DMS 273 (cell line): Measurements from ENCODE around the gene VDR.
"Not testable (repeated sequence)": the region's sequence is repeated elsewhere in the genome, so short reads cannot be mapped to it uniquely, and the experiment has no call there.

Experiments used
- DNase-seq: peaks from one replicate; lab custom pipeline; 2025; ENCODE audit not compliant: unreplicated experiment; lab: John Stamatoyannopoulos, UW

VDR gene

DNA sequence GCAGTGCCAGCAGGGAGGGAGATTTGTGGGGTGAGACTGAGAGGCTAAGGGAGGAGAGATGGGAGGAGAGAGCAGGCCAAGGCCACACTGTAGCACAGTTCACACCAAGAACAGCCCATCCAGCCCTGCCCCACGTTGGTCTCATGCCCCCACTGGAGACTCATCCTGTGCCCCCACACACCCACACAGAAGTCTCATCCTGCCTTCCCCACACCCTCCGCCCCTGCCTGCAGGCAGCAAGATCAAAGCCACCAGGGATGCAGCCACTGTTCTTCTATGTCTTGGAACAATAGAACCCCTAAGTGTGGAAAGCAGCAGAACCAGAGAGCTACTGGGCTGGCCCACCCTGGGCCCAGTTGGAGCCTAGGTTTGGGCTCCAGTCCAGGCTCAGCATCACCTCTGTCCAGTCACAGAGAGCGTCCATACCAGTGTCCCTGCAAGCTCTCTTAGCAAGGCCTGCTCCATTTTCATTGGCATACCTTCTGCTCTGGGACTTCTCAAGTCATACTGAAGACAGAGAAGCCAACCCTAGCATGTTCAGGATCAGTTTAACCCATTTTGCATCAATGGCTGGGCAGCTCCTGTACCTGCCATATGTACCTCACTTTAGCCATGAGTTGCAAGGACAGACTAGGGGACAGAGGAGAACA is 53.4 kb downstream of the VDR start:
- DNase-seq, result no peak

DNA sequence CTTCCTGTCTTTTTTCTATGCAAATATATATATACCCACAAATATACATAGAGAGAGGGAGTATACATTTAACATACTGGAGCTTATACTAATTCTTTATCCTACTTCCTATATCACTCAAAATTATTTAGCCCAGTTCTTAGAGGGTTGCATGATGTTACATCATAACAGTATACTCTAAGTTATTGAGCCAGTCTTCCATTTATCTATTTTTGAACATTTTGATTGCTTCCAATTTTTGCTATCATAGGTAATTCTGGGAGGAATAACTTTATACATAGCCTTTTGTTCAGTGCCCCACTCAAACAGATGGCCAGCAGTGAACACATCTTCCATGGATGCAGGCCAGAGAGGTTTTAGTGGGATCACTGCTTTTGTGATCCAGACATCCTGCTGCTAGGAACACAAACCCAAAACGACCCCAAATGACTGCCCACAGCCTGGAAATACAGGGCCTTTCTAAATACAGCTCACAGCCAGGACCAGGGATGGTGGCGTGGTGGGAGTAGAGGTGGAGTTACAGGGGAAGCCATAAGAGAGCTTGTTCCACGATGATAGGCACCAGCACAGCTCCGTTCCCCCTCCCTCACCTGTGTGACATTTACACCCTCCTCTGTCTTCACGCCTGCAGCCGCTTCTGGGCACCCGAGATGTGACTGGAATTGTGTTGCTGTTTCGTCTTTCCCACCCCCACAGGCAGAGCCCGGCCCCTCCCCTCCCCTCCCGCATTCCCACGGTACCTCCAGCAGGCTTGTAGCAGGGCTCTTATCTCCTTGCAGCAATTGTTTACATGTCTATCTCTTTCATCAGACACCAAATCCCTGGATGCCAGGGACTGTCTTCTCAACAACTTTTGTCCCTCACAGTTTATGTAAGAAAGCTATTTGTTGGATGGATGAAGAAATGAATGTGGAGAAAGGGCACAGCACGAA is 54.4 kb downstream of the VDR start:
- DNase-seq, result no peak

DNA sequence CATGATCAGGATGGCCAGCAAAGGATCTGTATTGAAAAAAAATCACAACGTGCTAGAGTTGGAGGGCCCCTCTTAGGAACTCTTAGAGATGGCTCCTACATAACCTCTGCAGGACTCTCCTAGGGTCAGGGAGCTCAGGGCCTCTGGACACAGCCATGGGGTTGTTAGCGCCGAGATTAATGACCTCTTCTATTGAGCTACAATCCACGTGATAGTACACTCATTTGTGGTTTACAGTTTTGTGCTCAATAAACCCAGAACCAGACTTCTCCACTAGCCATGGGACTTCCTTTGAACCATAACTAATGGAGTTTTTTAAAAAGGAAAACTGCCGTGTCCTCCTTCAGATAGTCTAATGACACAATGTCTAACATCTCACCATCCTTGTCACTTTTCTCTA is 55.5 kb downstream of the VDR start:
- DNase-seq, result no peak

DNA sequence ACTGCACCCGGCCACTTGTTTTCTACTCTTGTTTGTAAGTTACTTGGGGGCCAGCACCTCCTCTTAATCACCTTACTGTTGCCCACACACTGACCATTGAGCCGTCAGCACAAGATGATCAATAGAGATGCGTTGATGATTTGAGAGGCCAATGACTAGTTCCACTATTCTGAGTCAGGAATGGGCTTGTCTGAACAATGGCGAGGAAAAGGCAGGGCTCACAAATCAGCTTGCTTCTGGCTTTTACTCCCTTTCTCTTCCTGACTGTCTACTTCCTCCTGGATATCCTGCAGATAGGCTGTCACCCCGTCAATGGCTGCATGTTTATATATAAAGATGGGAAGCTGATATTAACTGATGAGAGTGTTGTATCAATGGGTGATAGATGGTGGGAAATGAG is 55.9 kb downstream of the VDR start:
- DNase-seq, result no peak

DNA sequence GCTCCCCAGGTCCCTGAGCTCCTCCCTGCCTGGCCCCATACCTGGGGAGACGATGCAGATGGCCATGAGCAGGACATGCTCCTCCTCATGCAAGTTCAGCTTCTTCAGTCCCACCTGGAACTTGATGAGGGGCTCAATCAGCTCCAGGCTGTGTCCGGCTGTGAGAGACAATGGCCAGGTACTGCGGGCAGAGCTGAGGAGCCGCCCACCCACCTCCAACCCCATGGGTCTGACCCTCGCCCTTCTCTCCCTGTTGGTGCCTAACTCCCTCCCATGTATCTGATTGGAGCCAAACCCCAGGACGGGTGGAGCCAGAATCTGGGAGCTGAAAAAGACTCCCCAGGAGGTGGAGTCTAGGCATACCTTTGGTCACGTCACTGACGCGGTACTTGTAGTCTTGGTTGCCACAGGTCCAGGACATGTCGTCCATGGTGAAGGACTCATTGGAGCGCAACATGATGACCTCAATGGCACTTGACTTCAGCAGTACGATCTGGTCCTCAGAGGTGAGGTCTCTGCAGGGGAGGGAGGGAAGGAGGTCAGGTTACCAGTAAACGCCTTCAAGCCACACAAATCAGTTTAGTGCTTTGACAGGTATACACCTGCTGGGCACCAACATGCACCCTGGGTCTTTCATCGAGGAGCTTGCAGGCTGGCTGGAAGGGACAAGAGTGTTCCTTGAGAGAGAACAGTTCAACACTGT is 58.3 kb downstream of the VDR start:
- DNase-seq, result no peak

DNA sequence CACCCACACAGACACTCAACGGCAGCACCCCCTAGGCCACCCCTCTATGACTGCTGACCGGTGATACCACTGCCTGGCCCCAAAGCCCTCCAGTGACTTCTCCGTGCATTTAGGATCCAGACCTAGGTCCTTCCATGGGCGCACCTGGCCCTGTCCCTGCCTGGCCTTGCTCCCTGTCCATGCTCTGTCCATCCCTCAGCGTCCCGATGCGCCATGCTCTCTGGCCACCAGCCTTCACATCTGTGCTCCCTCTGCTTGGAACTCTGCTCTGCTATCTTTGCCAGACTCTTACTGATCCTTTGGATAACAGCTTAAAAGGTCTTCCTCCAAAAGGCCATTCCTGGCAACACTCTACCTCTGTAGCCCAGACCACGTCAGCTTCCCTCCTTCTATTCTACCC is 59.7 kb downstream of the VDR start:
- no peak for DNase-seq

DNA sequence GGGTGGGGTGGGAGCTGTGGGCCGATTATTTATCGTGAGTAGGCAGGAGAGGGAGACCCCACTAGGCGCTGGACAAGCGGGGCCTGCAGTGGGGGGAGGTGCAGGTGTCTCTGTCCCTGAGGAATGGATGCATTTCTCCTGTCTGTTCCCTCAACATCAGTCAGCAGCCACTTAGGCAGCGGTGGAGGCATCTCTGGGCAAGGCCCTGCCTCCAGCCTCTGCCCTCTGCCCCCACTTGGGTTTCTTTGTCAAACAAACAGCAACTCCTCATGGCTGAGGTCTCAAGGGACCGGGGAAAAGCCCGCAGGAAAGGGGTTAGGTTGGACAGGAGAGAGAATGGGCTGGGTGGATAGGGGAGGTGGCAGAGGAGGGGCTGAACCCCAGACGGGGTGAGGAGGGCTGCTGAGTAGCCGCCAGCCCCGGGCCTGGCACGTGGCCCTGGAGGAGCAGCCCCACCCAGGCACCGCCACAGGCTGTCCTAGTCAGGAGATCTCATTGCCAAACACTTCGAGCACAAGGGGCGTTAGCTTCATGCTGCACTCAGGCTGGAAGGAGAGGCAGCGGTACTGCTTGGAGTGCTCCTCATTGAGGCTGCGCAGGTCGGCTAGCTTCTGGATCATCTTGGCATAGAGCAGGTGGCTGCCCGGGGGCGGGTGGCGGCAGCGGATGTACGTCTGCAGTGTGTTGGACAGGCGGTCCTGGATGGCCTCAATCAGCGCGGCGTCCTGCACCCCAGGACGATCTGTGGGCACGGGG is 60.4 kb downstream of the VDR start:
- no peak for DNase-seq

DNA sequence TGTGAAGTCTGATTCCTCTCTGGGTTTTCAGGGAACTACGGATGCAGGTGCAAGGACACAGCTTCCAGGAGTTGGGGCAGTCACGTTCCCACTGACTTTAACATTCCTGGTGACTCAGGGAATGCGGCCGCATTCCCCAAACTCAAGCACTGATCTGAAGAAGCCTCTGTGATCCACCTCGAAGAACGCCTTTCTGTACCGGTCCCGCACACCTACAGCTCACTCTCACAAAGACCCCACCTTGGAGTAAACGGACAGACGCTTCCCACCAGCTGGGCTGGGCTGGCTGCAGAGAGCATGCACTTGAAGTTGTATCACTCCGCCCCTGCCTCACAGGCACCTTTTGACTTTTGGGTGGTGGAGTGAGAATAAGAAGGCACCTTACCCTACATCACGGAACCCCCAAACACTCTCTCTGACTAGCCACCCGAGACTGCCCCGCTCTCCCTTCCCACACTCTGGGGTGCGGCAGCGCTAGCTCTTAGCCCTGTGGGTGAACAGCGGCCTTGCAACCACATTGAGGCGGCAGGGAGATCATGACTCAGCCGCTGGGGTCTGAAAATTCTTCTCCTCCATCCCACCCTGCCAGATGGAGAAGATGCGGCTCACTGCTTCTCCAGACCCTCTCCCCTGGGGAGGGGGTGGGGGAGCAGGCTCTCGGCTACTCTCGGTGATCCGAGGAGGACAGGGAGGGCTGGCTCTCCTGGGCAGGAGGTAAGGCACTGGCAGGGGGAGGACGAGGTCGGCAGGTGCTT is 61.4 kb downstream of the VDR start:
- DNase-seq, result no peak

DNA sequence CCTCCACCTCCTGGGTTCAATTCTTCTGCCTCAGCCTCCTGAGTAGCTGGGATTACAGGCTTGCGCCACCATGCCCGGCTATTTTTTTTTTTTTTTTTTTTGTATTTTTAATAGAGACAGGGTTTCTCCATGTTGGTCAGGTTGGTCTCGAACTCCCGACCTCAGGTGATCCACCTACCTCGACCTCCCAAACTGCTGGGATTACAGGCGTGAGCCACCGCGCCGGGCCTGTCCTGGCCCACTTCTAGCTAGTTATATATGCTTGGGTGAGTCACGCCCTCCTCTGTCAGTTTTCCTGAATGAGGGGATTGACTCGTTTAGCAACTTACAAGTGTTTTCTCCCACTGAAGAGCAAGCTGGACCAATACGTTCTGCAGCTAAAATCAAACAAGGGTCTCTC is 62.3 kb downstream of the VDR start:
- not testable (repeated sequence) for DNase-seq

DNA sequence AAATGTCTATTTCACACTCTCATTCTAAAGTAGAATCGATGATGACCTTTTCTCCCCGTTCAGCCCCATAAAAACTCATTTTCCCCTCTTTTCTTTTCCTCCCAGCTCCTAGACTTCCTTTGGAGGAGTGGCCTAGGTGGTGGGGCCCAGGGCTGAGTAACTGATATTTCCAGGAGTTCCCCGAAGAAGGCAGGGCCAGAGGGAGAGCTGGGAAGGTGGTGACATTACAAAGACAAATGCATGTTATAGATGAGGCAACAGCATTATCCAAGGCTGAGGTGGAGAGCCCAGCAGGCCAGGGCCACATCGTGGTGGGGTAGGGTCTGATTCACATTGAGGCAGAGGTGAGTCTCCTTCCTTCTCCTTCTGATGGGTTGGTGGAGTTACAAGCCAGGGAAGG is 62.9 kb downstream of the VDR start:
- no peak for DNase-seq

DNA sequence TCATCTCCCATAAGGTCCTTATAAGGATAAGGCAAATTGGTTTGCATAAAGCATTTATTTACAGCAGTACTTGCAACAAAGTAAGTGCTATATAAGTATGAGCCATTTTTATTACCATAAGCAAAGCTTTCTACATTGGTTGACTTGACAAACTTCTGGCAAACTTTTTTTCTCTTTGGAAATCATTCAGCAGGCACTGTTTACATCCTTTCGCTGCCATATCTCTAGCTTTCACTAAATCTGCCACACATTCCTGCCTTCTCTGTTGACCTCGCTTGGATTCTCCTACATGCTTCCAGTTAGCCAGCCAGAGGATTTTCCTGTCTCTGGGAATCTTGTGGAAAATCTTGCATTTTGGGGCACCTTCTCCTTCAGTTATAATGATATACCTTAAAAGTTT is 63.3 kb downstream of the VDR start:
- no peak for DNase-seq

DNA sequence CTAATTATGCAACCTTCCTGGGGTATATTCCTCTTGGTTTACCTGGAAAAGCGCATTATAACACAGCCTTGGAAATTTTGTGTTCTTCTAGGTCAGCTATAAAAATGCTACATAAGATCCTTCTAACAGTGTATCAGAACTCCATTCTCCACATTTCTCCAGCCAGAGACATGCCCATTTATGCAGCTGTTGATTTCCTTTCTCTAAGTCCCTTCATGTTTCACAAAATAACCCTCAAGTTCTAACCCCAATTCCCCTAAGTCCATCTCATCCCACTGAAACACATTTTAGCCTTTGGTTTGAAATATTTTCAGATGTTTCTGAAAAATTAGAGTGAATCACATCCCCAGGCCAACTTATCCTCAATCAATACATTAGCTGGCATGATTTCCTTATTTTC is 64.2 kb downstream of the VDR start:
- no peak for DNase-seq

DNA sequence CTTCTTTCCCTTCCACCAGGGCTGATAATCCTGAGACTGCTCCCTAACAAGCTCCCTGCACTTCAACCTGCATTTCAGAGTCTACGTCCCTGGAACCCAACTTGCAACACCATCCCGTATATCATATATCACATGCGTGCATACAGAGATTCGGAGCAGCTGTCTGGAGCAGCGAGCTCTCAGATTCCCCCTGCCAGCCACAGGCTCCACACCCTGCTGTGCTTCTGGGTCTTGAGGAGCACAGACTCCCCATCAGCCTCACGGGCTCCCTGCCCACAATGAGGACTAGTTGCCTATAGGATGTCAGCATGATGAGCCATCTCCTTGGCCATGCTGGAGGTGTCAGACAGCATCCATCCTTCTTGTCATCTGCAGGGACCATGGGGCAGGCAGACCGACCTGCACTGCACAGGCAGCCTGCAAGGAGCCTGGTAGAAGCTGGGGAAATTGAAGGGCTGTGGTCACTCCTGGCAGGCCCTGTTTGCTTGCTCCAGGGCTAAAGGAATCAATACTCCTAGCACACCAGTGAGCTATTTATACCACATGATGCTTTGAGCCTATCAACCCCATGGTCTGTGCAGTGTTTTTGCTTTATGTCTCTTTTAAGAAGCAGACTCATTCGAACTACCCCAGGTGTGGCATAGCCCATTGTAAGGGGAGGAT is 65.4 kb downstream of the VDR start:
- DNase-seq, result no peak

DNA sequence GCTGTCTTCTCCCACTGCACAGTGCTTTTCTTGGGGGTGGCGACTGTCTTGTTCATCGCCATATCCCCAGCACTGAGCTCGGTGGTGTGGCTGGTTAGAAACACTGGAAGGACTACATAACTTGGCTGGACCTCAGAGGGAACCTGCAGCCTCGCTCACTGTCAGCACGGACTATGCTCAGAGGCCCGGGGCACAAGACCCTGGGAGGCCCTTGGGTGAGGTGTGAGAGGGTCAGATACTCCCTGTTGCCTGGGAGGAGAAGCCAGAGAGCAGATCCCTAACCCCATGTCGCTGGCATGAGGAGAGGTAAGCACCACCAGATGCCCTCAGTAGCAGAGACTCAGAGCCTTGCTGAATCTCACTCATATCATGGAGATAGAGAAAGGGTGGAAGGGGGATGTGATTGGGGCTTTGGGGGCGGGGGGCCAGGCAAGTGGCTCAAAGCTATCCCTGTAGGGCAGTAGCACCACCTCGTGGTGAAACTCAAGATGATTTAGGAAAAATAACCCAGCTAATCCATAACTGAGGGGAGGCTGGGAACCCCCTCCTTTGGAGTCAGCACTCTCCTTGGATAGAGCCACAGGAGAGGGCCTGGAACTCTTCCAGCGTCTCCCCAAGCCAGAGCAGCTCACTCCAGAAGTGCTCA is 66.4 kb downstream of the VDR start:
- DNase-seq, result peak; percentile 60

DNA sequence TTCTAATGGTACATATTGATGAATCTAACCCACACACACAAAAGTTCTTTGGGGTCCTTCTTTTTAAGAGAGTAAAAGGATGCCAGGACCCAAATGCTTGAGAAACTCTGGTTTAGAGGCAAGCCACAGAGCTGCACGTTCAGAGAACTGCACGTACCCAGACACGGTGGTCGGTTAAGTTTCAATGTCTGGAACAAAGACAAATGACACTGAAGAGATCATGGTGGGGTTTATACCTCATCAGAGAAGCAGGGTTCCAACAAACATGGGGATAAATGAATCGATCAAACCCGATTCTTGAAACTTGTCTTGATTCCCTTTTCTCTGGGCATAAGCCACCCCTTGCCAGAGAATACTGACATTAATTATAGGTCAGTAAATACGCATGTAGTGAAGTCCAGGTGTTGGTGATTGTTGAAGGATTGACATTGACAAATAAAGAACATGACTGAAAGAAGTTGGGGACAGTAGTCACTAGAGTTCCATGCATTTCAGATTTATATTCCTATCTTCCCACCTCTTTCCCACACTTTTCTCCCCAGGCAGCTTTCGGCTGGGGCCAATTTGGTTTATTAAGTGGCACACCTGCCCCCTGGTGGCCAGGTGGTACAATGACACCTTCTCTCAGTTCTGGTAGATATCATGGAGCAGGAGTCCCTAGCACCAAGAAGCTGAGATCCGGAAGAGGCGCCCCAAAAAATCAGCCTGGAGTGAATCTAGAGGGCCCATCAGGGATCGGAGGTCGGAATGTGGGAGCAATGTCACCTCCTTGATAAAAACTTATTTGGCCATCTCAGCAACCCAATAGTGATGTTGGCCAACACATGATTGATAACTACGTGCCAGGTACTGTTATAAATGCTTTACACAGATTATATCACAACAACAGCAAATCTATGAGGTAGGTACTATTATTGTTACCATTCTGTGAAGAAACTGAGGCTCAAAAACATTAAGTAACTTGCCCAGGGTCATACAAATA is 67.3 kb downstream of the VDR start:
- peak; percentile 71 for DNase-seq

DNA sequence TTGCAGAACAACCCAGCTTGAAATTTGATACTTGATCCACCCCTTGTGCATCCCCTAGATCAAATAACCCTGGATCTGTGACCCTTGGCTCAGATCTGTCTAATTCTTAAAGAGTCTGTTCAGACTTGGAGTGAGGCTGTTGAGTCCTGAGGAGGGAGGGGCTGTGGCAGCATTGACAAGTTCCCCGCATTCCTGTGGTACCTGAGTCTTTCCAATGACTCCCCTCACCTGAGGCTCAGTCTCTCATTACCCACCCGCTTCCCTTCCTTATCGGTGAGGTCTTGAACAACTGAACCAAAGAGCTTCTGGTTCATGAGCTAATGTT is 69.0 kb downstream of the VDR start:
- DNase-seq, result no peak

DNA sequence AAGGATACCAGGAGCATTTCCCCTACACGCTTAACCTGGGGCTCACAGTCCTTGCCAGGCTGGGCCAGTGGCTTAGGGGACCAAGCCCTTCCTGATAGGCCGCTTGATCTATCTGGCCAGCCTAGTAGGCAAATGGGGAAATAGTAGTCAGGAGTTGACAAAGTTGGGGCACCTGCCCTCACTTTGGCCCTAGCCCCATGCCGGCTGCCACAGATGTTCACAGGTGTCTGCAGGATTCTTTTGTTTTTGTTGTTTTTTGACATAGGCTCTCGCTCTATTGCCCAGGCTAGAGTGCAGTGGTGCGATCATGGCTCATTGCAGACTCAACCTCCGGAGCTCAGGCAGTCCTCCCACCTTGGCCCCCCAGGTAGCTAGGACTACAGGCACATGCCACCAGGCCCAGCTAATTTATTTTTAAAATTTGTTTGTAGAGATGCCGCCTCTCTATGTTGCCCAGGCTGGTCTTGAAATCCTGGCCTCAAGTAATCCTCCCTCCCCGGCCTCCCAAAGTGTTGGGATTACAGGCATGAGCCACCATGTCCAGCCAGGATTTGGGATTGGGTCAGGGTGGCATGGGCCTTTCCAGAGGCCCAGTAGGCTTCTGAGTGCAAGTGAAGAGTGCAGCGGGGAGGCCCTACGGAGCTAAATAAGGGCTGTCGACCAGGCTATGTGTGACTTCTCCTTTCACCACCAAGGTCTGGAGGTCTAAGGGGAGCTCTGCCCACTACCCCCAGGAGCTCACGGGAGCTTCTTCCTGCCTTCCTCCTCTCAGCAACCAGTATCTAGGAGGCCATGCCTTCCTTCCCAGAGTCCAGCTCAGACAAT is 69.6 kb downstream of the VDR start:
- DNase-seq, result no peak
